T follicular helper cell (primary cell): Measurements from ENCODE around the gene SPDYE17.
"Not testable (repeated sequence)": the region's sequence is repeated elsewhere in the genome, so short reads cannot be mapped to it uniquely, and the experiment has no call there.

Experiments used
- DNase-seq: peaks from one replicate; pipeline ENCODE4 v3.0.0-alpha.2; 2020; ENCODE audit warnings: low read depth

Gene SPDYE17

GRCh38 chr7:76998764-76999450 lies 33.3 kb downstream of the SPDYE17 start:
- DNase-seq: not testable (repeated sequence)

DNA sequence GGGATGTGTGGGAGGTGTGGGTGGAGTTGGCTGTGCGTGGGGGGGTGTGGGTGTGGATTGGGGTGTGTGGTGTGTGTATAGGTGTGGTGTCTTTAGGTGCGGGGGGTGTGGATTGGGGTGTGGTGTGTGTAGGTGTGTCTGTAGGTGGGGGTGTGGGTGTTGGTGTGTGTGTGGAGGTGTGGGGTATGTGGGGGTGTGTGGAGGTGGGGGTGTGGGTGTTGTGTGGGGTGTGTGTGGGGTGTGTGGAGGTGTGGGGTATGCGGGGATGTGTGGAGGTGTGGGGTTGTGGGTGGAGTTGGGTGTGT lies 33.9 kb downstream of the SPDYE17 start:
- DNase-seq: no peak

- DNase-seq: no peak
These were observed 34.5 kb downstream of the SPDYE17 start for GRCh38 chr7:76997381-76998284.

- DNase-seq: not testable (repeated sequence)
These were observed 35.2 kb downstream of the SPDYE17 start for GRCh38 chr7:76996932-76997331.

GRCh38 chr7:76994286-76994685 lies 37.9 kb downstream of the SPDYE17 start:
- not testable (repeated sequence) for DNase-seq

DNA sequence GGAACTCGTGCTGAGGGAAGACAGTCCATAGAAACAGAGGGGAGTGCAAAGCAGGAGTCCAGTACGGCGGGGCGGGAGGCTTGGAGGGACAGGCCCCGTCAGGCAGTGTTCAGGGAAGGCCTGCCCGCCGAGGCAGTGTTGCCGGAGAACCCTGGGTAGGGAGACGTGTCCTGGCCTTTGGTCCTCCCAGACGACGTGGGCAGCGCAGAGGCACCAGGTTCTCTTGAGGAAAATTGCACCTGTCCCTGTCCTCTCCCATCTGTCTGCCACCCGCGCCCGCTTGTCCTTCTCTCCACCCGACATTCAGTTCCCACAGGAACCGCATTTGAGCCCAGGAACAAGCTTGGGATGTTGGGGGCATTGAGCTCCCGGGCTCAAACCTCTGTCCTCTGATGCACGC lies 38.3 kb downstream of the SPDYE17 start:
- DNase-seq: not testable (repeated sequence)

- not testable (repeated sequence) for DNase-seq
These were observed 39.3 kb downstream of the SPDYE17 start for GRCh38 chr7:76992871-76993270.

DNA sequence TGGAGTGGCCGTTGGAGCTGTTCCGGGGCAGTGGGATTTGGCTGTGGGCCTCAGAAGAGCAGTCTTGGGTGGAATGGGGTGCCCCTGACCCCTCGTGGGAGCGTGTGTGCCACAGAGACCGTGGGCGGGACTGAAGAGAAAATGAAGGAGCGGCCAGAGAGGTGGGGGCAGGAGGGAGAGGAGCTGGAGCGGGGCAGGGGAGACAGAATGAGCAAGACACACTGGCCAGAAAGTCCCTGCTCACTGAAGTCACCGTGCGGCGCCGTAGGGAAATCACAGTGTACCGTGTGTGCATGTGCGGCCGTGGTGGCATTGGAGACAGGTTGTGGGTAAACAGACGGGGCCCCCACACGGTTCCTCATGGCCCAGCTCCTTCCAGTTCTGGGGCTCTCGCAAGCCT lies 40.0 kb downstream of the SPDYE17 start:
- not testable (repeated sequence) for DNase-seq

DNA sequence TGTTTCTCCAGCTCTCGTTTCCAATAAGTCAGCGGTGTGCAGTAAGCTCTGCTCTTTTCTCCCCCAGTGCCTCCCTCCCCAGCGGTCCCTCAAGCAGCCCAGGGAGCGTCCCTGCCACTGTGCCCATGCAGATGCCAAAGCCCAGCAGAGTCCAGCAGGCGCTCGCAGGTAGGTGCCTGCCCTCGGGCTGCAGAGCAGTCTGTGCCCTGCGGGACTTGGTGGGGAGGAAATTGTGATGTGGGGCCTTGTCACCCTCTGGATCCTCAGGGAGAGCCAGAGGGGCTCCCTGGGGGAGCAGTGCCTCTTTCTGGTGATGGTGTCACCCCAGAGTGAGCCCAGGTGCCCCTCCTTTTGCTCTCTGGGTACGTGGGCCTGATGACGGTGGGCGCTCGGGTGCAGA lies 42.0 kb downstream of the SPDYE17 start:
- not testable (repeated sequence) for DNase-seq

- DNase-seq: not testable (repeated sequence)
These were observed 46.0 kb downstream of the SPDYE17 start for GRCh38 chr7:76985924-76986717.

GRCh38 chr7:76984784-76985136 lies 47.4 kb downstream of the SPDYE17 start:
- not testable (repeated sequence) for DNase-seq

GRCh38 chr7:76983937-76984783 lies 48.0 kb downstream of the SPDYE17 start:
- not testable (repeated sequence) for DNase-seq

DNA sequence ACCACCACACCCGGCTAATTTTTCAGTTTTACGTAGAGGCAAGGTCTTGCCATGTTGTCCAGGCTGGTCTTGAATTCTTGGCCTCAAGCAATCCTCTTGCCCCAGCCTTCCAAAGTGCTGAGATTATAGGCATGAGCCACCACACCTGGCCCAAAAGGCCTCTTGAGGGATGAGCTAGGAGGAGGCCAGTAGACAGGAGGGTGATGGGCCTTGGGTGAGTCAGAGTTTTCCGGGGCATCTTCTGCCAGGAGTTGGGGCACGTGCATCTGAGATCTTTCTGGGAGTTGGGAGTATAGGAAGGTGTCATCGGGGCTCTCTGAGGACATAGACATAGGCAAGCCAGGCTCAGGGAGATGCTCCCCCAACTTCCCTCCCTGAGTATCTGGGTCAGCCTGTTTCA lies 48.8 kb downstream of the SPDYE17 start:
- DNase-seq: not testable (repeated sequence)

- DNase-seq: not testable (repeated sequence)
These were observed 49.7 kb downstream of the SPDYE17 start for GRCh38 chr7:76982501-76982900.

GRCh38 chr7:76981187-76981970 lies 50.8 kb downstream of the SPDYE17 start:
- DNase-seq: not testable (repeated sequence)

- DNase-seq: not testable (repeated sequence)
These were observed 51.6 kb downstream of the SPDYE17 start for GRCh38 chr7:76980576-76980975.

DNA sequence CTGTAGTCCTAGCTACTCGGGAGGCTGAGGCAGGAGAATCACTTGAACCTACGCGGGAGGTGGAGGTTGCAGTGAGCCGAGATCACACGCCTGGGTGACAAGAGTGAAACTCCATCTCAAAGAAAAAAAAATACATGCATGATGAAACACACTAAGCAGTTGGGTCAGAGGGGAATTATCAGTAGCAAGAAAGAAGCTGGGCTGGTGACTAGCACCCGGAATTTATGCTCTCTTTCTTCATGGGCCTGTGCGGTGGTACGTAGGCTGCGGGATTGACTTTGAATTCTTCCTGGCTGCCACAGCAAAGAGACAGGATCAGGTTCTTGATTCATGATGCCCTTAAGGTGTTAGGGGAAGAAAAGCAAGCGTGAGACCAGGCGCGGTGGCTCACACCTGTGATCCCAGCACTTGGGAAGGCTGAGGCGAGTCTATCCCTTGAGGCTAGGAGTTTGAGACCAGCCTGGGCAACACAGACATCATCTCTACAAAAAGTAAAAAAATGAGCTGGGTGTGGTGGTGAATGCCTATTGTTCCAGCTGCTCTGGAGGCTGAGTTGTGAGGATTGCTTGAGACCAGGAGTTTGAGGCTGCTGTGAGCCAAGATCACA lies 54.3 kb downstream of the SPDYE17 start:
- DNase-seq: not testable (repeated sequence)

DNA sequence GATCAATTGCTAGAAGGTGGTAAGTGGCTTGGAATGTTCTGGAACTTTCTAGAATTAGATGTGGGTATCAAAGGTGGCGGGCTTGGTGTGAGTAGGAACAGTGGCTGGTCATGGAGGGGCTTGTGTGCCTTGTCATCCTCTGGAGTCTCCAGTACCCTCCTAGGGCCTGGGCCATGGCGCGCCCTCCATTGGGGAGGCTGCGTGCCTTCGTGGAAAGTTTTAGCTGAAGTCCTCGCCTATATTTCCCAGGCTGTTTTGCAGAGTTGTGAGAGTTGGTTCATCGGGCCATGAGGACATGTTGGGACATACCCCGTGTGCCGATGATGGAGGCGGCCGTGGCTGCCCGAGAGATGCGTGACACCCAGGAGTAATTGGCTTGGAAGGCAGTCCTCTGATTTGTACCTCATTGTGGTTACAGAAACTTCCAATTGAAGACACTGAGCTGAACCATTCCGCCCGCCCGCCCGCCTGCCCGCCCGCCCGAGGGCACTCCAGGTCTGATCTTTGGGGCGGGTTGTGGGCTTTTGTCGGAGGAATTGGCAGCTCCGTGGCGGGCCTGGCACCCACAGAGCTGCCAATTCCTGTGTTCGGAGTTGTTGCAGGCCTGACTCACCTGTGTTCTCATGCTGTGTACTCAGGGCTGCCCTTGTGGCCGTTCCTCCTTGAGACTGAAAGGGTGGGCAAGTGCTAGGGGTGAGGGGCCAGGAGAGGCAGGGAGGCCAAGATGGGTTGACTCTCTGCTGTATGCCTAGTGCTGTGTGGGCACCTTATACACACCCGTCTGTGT lies 57.2 kb downstream of the SPDYE17 start:
- DNase-seq: not testable (repeated sequence)

DNA sequence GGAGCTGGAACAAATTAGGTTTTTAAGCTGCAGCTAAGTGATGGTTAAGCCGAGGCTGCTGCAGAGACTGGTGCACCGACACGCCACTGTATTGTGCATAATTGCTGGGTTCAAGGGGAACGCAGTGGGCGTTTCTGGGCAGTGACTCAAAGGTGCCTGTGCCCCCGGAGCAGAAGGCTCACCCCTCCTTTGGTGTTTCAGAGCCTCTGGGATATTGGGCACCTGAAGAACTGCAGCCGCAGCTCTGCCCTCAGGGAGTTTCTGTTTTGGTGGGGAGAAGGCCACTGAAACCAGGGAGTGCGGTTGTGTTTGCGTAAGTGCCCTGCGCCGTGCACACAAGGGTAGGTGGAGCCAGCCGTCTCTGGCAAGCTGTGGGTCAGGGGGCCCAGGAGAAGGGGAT lies 57.8 kb downstream of the SPDYE17 start:
- DNase-seq: not testable (repeated sequence)
